ENCODE data around the gene GRAMD2B.

The GRAMD2B gene

GRCh38 chr5:126511961-126512360 lies 88.8 kb downstream of the GRAMD2B start:
- no peak overlapping the region for H3K4me3 ChIP-seq (ENCODE audit: control insufficient read depth, low read depth, low read length)
- no peak for DNase-seq (ENCODE audit: low read depth)
- TF ChIP-seq CTCF (IDR thresholded peaks at IDR 0.05; ENCODE audit: control insufficient read depth, insufficient read depth, low read depth, low read length, missing control alignments): no peak

- no peak for DNase-seq (ENCODE audit: low read depth)
- no peak for TF ChIP-seq CTCF (IDR thresholded peaks at IDR 0.05; ENCODE audit: control insufficient read depth, insufficient read depth, low read depth, low read length, missing control alignments)
- no peak overlapping the region for H3K4me3 ChIP-seq (ENCODE audit: control insufficient read depth, low read depth, low read length)
Observed at GRCh38 chr5:126512451-126512850, 89.2 kb downstream of the GRAMD2B start.

GRCh38 chr5:126513302-126513701 lies 90.1 kb downstream of the GRAMD2B start:
- DNase-seq (ENCODE audit: low read depth): no peak
- no peak for TF ChIP-seq CTCF (IDR thresholded peaks at IDR 0.05; ENCODE audit: control insufficient read depth, insufficient read depth, low read depth, low read length, missing control alignments)
- no peak overlapping the region for H3K4me3 ChIP-seq (ENCODE audit: control insufficient read depth, low read depth, low read length)

- no peak overlapping the region for H3K4me3 ChIP-seq (ENCODE audit: control insufficient read depth, low read depth, low read length)
- no peak for DNase-seq (ENCODE audit: low read depth)
- TF ChIP-seq CTCF (IDR thresholded peaks at IDR 0.05; ENCODE audit: control insufficient read depth, insufficient read depth, low read depth, low read length, missing control alignments): no peak
Observed at GRCh38 chr5:126513703-126514102, 90.5 kb downstream of the GRAMD2B start.

GRCh38 chr5:126514131-126514557 lies 90.9 kb downstream of the GRAMD2B start:
- TF ChIP-seq CTCF (IDR thresholded peaks at IDR 0.05; ENCODE audit: control insufficient read depth, insufficient read depth, low read depth, low read length, missing control alignments): no peak
- H3K4me3 ChIP-seq (ENCODE audit: control insufficient read depth, low read depth, low read length): no peak overlapping the region
- DNase-seq (ENCODE audit: low read depth): no peak

- no peak for TF ChIP-seq CTCF (IDR thresholded peaks at IDR 0.05; ENCODE audit: control insufficient read depth, insufficient read depth, low read depth, low read length, missing control alignments)
- H3K4me3 ChIP-seq (ENCODE audit: control insufficient read depth, low read depth, low read length): no peak overlapping the region
Observed at GRCh38 chr5:126514558-126515141, 91.4 kb downstream of the GRAMD2B start.

GRCh38 chr5:126515337-126515736 lies 92.1 kb downstream of the GRAMD2B start:
- no peak for DNase-seq (ENCODE audit: low read depth)
- no peak overlapping the region for H3K4me3 ChIP-seq (ENCODE audit: control insufficient read depth, low read depth, low read length)
- no peak for TF ChIP-seq CTCF (IDR thresholded peaks at IDR 0.05; ENCODE audit: control insufficient read depth, insufficient read depth, low read depth, low read length, missing control alignments)

More at GRCh38 chr5:126514558-126515141, 91.4 kb downstream of the GRAMD2B start:
- no peak for DNase-seq (ENCODE audit: low read depth)

Data from AG09309 (cell line).